HG03025 (cell line): ENCODE data around the gene KCNAB1.
"Not testable (repeated sequence)": the region's sequence is repeated elsewhere in the genome, so short reads cannot be mapped to it uniquely, and the experiment has no call there.

Experiments
- ATAC-seq: cut with Tn5 transposase; IDR thresholded peaks from one replicate; pipeline ENCODE4 v1.9.1; 2021; ENCODE audit warnings: mild to moderate bottlenecking, moderate library complexity; ENCODE audit not compliant: unreplicated experiment, low FRiP score

KCNAB1 gene

DNA sequence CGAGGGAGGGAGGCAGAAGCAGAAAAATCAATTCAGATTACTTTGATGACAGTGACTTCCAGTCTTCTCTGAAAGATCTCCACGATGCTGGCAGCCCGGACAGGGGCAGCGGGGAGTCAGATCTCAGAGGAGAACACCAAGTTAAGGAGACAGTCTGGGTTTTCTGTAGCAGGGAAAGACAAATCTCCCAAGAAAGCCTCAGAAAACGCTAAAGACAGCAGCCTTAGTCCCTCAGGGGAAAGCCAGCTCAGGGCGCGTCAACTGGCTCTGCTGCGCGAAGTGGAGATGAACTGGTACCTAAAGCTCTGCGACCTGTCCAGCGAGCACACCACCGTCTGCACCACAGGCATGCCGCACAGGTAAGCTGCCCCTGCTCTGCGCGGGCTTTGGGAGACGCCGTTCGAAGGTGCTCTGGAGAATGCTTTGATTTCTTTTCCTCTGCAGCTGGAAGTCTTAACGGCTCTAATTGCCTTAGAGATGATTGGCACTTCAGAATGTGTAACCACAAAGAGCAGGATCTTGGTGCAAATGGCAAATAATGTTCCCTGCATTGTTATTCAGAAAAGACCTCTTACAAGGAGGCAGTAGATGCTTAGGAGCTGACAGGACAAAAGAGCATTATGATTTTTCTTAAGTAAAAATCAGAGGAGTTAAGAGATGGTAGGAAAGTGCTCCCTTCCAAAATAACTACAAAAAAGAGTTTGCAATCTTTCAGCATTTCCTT, at the start of gene KCNAB1:
KCNAB1 (plus strand) TSS at position 51 of the 724 bp plus-strand sequence.
- ATAC-seq, result no peak

DNA sequence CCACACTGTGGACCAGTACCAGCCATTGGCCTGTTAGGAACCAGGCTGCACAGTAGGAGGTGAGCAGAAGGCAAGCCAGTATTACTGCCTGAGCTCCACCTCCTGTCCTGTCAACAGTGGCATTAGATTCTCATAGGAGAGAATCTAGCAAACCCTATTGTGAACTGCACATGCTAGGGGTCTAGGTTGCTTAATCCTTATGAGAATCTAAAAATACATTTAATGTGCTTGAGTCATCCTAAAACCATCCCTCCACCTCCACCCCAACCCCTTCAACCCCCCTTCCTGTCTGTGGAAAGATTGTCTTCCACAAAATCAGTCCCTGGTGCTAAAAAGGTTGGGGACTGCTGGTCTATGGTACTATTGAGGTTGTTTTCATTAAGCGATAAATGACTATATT, 49.3 kb upstream of the KCNAB1 start:
- no peak for ATAC-seq

DNA sequence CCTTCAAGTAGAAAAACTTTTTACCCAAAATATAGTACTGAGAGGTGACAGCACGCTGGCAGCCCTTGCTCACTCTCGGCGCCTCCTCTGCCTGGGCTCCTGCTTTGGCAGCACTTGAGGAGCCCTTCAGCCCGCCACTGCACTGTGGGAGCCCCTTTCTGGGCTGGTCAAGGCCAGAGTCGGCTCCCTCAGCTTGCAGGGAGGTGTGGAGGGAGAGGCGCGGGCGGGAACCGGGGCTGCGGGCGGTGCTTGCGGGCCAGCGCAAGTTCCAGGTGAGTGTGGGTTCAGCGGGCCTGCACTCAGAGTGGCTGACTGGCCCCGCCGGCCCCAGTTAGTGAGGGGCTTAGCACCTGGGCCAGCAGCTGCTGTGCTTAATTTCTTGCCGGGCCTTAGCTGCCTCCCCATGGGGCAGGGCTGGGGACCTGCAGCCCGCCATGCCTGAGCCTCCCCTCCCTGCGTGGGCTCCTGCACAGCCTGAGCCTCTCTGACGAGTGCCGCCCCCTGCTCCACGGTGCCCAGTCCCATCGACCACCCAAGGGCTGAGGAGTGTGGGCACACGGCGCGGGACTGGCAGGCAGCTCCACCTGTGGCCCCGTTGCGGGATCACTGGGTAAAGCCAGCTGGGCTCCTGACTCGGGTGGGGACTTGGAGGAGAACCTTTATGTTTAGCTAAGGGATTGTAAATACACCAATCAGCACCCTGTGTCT, 47.3 kb upstream of the KCNAB1 start:
- not testable (repeated sequence) for ATAC-seq

DNA sequence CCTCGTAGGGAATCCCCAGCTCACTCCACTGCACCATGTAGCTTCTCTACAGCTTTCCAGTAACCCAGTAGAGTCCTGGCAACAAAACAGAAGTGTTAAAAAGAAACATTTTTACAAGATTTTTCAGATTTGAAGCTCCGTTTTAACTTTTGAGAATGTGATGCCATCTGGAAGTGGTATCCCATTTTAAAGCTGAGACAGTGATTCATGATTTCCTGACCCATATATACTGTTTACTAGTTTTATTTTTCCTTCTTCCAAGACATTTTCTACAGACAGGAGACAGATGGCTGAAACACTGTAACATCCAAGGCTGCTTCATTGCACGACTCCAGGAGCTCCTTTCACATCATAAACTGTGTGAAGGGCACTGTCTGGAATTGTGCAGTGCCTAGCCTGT, 30.3 kb upstream of the KCNAB1 start:
- no peak for ATAC-seq

DNA sequence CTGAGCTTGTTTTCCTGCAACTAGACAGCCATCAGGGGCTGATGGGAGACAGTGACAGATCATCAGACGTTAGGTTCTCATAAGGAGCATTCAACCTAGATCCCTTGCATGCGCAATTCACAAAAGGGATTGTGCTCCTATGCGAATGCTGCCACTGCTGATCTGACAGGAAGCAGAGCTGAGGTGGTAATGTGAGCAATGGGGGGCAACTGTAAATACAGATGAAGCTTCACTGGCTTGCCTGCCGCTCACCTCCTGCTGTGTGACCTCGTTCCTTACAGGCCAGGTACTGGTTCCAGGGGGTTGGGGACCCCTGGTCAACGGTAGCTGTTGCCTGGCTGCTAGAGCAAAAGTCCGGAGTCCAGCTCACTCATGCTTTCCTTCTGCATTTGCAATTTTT, 26.4 kb upstream of the KCNAB1 start:
- no peak for ATAC-seq

DNA sequence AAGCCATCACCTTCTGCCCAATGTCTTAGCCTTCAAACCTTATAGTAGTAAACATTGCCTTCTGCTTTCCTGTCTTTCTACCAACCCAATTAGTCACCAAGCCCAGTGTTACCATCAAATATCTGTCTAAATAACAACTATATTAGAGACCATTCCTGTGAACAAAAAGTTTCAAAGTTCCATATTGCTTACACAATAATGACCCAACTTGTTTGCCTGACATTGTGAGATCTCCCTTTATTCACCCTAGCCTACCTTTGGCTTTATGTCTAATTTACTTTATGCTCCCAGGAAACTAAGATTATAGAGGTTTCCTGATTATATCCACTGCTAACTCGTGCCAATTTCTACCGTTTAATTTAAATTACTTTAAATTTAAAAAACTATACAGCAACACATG, 26.0 kb upstream of the KCNAB1 start:
- ATAC-seq, result no peak

DNA sequence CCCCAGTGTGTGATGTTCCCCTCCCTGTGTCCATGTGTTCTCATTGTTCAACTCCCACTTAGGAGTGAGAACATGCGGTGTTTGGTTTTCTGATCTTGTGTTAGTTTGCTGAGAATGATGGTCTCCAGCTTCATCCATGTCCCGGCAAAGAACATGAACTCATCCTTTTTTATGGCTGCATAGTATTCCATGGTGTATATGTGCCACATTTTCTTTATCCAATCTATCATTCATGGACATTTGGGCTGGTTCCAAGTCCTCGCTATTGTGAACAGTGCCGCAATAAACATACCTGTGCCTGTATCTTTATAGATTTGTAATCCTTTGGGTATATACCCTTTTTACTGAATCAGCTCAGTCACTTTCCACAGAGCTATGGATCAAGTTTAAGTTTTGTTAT, 24.7 kb upstream of the KCNAB1 start:
- ATAC-seq, result not testable (repeated sequence)

DNA sequence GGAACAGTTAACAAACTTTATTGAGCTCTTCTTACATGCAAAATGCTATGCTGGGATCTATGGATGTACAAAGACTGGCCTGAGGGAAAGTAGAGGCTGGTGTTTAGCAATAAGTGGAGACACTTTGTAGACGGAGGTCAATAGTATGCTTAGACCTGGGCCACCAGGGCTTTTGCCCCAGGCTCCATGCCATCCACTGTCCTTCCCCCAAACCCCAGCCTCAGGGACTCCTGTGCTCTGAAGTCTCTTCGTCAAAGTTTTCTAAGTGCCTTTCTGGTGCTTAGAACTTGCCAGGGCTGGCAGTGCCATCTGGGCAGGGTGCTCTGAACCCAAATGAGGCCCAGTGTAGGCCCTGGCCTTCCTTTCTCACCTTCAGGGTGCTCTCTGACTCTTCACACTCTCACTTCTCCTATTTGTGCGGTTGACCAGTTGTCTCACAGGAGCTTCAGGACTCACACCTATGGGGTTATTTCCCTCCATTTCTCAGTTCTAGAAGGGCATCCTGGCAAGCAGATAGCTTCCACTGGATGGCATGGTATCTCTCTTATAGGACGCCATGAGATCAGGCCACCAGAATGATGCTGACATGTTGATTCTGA, 21.8 kb upstream of the KCNAB1 start:
- ATAC-seq, result peak; percentile 59

DNA sequence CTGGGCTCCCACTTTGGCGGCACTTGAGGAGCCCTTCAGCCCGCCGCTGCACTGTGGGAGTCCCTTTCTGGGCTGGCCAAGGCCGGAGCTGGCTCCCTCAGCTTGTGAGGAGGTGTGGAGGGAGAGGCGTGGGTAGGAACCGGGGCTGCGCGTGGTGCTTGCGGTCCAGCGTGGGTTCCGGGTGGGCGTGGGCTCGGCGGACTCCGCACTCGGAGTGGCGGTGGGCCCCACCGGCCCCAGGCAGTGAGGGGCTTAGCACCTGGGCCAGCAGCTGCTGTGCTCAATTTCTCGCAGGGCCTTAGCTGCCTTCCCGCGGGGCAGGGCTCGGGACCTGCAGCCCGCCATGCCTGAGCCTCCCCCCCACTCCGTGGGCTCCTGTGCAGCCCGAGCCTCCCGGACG, 21.0 kb upstream of the KCNAB1 start:
- not testable (repeated sequence) for ATAC-seq

DNA sequence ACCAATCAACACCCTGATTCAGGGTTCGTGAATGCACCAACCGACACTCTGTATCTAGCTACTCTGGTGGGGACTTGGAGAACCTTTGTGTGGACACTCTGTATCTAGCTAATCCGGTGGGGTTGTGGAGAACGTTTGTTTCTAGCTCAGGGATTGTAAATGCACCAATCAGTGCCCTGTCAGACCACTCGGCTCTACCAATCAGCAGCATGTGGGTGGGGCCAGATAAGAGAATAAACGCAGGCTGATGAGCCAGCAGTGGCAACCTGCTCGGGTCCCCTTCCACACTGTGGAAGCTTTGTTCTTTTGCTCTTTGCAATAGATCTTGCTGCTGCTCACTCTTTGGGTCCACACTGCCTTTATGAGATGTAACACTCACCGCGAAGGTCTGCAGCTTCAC, 20.4 kb upstream of the KCNAB1 start:
- not testable (repeated sequence) for ATAC-seq

DNA sequence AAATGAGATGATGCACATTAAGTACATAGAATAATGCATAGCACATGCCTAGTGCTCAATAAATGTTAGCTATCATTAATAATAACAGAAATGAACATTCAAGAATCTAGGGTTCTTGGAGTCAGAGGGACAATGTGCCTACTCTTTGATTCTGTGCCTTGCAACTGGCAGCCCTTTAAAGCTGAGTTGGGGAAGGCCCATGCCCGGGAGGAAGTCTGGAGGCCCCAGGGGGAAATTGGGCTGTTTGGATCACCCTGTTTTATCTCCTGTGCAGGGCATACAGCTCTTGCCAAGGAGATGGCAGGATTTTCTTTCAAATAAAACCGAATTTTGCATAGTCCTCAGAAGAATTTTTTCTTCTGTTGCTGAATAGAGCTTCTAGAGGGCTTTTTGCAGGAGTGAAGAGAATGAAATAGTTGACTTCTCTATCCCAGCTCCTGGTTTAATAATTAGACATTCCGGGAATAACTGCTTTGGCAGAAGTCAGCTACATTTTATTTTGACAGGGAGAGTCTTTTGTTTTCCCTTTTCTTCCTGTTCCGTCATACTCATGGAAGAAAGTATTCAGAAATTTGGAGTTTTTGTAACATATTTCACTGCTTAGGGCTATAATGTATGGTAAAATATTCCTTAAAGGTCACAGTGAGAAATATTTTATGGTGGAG, 18.0 kb upstream of the KCNAB1 start:
- ATAC-seq, result no peak

DNA sequence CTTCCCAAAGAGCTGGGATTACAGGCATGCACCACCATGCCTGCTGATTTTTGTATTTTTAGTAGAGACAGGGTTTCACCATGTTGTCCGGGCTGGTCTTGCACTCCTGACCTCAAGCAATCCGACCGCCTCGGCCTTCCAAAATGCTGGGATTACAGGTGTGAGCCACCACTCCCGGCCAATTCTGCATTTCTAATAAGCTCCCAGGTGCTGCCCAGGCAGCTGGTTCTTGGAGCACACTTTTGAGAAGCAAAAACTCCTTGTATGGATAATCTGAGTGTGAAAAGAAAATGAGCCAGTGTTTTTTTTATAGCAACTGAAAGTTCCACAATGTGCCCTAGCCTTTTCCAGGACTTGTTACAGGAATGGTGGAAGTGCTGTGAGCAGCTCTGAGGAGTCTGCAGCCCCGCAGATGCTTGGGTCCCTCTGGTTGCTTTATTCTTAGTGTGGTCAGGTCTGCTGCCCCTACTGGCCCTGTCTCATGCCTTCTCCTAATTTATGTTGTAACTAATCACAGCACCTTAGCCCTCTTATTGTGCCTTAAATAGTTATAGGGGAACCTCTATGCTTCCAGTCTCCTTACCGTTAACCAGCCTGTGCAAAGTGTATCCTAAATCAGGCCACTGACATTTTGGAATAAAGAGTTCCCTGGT, 13.5 kb upstream of the KCNAB1 start:
- no peak for ATAC-seq

DNA sequence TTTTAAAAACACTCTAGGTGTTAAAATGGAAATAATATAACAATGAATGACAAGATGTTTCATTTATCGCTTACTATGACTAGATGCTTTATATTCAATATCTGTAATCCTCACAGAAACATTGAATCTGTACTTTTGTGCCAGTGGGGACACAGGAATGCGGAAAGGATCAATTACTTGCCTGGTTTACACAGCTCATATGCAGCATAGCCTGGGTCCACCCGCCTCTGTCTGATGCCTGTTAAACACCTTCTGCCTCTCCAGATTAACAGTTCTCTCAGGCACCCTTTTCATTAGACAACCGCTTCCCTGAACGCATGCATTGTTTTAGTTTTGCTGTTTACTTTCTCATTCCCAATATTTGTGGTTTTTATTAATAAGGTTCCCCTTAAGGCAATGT, 12.9 kb upstream of the KCNAB1 start:
- no peak for ATAC-seq

DNA sequence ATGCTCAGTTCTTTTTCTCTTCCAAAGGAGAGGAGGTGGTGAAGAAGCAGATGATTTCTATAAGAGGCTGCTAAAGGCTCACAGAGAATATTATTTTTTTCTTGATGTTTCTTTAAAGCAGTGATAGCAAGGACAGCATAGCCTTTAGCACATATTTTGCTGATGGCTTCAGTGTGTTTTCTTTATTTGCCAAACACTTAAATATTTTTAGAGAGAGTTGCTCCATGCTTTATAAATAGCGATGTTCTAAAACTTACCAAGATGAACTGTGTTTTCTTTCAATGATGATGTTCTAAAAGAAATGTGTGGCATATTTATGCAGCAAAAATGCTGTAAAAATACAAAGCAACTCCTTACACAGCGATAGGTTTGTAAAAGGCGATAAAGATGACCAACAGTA, 11.8 kb upstream of the KCNAB1 start:
- no peak for ATAC-seq

DNA sequence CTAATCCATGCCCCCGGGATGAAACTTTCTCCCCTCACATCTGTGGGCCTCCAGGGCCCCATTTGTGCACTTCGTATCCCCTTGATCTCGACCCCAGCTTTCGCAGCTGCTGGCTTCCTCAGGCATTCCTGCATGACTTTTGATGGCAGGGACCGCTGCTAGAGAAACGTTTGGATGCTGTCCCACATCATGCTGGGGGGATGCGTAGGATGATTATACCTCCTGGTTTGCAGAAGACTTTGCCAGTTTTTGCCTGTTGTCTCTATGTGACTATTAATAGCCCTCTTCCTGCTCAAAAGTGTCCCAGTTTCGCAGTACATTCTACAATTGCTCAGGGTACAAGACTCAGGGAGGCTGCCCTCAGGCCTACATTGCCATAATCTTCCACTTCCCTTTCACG, 10.4 kb upstream of the KCNAB1 start:
- no peak for ATAC-seq

DNA sequence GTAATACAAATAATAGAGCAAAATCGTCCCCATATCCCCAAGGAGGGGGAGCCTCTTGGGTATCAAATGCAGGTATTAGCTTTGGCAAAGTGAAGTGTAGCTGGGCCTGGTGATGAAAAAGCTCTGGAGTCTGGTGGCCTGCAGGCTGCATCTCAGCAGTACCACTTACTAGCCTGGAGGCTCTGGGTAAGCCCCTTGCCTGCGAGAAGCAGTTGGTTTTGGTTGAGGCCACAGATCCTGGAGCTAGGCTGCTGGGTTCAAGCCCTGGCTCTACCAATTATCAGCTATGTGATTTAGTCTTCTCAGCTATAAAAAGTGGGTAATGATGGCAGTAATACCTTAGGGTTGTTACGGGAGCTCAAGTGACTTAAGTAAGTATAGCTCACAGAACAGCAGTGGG, 6.1 kb downstream of the KCNAB1 start:
- ATAC-seq, result no peak

DNA sequence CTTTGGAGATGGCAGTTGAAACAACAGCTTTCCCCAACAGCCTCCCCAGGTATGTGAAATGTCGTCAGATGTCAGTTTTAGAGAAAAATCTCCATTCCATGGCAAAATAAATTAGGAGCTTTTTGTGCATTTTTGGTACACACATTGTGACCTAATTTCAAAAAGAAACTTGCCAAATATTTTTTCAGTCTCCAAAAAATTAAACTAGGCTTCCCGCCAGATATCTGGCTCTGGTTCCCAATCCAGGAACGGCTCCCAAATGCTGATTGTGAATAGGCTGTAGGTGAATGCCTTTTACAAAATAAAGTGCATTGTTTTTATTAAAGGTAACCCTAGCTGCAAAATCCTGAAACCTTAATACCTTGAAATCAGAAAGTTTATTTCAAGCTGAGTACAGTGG, 10.9 kb downstream of the KCNAB1 start:
- no peak for ATAC-seq

DNA sequence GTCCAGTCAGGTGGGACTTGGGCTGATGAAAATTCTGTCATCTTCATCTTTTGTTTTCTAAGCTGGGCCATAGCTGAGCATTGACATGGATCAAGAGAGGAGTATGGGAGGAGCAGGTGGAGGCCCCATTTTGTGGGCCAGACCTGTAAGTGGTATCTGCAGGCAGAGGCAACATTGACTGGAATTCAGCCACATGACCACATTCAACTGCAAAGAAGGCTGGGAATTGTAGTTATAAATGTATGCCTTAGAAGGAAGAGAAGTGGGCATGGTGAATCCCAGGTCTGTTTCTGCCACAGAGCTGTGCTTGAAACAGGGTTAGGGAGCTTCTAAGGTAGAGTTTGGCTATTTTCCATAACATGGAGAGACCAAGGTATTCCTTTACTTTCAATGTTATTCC, 11.4 kb downstream of the KCNAB1 start:
- no peak for ATAC-seq

DNA sequence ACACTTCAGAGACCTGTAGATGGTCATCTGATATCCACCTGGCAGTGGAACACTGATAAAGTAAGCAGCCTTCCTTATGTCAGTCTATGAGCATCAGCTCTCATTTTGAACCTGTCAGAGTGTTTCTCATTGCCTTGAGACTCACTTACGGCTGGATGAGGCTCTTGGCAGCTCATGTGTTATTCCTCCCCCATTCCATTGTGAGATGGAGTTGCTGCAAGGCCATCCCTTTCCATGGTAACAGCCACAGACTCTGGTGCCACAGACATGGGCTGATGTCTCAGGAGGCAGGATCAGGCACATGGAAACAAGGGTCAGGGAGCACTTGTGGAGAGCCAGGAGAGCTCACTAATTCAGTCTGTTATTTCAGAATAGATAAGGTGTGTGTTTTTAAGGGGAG, 11.9 kb downstream of the KCNAB1 start:
- no peak for ATAC-seq

DNA sequence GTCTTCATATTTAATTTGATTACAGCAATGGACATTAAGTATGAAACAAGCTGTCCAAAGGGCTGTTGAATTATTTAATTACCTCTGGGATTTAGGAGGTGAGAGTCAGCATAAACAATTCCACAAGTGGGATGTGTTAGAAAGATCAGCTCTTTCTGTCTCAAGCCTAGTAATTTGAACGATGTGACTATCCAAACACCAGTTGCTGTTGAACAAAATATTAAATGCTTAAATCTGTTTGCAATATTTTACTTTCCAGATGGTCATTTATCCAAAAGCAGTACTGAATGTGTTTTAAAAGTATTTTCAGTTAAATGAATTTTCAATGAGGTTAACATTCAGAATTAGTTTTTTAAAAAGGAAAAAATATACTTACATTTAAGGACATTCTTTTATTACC, 12.7 kb downstream of the KCNAB1 start:
- no peak for ATAC-seq
